ENCODE results near the gene ABCA5. TPM values are rescaled to one million over a fixed set of nuclear protein-coding genes. Genes with fewer than 3 reads are reported as not detected.

The ABCA5 gene
- total and polyA plus RNA-seq, 10 of the 15 experiments (the other 5 are each of a cell fraction or from before 2014, with no cell fraction given): 11.8 to 31.1 (median 18.1) TPM

DNA sequence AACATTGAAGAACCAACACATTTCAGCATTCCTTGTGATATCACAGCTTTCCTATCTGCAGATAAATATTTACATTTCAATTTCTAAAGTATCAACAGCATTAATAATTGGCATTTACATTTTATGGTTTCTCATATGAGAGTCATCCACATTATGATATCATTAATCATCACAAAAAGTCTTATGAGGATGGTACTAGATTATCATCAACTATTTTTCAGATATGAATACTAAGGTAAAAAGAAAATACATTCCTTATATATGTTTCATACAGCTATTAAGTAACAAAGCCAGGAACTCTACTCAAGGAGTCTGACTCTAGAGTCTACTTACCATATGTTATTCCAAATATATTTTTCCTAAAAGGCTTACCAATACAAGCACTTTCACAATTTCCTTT lies 40.7 kb downstream of the ABCA5 start:
- Histone ChIP-seq H3K9ac (ENCODE audit: control insufficient read depth, insufficient read depth, low read length) (no peak overlapping the region), H3K4me3 (no peak overlapping the region), H3K79me2 (ENCODE audit: control insufficient read depth, insufficient read depth, low read length) (no peaks in the 10 kb centered on the region), H3K27me3 (replicated peaks in 1 of 2; ENCODE audit: control insufficient read depth in 2 of 2, insufficient read depth in 2 of 2, low read length in 1 of 2) (no peaks in the 10 kb centered on the region), H3K4me1 (ENCODE audit: control insufficient read depth, insufficient read depth, low read length) (no peaks in the 10 kb centered on the region), H4K20me1 (ENCODE audit: control insufficient read depth, insufficient read depth) (no peaks in the 10 kb centered on the region), H3K36me3 (ENCODE audit: control insufficient read depth in 2 of 2, insufficient read depth in 2 of 2, low read length in 1 of 2) (peaks cover 0 to 9% of the 10 kb centered on the region in 2 experiments; a peak in 3 of 4 replicates), H3K9me3 (replicated peaks; ENCODE audit: control insufficient read depth, insufficient read depth, low read length) (no peaks in the 10 kb centered on the region), H2AFZ (ENCODE audit: control insufficient read depth, low read depth, low read length) (no peak overlapping the region), H3K27ac (ENCODE audit: control insufficient read depth, insufficient read depth) (no peak overlapping the region), H3K4me2 (ENCODE audit: control insufficient read depth, insufficient read depth) (no peak overlapping the region)
- DNase-seq (ENCODE audit: low read depth, low spot score): no peak
- no peak for ATAC-seq
- BruUV-seq (replicated peaks): no TSS peak
- SMC1A ChIA-PET (ENCODE audit: uncharacterized antibody, unreplicated experiment): no interaction called here
- CTCF ChIA-PET: no interaction called here
- in situ Hi-C loops (cut with MboI): no loop called here
- intact Hi-C loops (cut with micrococcal nuclease; ENCODE audit: unreplicated experiment): no loop called here
- no peak for FAIRE-seq
- RAD21 ChIA-PET (ENCODE audit: unreplicated experiment): no interaction called here
- POLR2A ChIA-PET: no interaction called here
- TF ChIP-seq, protein P1, sequence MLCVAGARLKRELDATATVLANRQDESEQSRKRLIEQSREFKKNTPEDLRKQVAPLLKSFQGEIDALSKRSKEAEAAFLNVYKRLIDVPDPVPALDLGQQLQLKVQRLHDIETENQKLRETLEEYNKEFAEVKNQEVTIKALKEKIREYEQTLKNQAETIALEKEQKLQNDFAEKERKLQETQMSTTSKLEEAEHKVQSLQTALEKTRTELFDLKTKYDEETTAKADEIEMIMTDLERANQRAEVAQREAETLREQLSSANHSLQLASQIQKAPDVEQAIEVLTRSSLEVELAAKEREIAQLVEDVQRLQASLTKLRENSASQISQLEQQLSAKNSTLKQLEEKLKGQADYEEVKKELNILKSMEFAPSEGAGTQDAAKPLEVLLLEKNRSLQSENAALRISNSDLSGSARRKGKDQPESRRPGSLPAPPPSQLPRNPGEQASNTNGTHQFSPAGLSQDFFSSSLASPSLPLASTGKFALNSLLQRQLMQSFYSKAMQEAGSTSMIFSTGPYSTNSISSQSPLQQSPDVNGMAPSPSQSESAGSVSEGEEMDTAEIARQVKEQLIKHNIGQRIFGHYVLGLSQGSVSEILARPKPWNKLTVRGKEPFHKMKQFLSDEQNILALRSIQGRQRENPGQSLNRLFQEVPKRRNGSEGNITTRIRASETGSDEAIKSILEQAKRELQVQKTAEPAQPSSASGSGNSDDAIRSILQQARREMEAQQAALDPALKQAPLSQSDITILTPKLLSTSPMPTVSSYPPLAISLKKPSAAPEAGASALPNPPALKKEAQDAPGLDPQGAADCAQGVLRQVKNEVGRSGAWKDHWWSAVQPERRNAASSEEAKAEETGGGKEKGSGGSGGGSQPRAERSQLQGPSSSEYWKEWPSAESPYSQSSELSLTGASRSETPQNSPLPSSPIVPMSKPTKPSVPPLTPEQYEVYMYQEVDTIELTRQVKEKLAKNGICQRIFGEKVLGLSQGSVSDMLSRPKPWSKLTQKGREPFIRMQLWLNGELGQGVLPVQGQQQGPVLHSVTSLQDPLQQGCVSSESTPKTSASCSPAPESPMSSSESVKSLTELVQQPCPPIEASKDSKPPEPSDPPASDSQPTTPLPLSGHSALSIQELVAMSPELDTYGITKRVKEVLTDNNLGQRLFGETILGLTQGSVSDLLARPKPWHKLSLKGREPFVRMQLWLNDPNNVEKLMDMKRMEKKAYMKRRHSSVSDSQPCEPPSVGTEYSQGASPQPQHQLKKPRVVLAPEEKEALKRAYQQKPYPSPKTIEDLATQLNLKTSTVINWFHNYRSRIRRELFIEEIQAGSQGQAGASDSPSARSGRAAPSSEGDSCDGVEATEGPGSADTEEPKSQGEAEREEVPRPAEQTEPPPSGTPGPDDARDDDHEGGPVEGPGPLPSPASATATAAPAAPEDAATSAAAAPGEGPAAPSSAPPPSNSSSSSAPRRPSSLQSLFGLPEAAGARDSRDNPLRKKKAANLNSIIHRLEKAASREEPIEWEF (IDR thresholded peaks at IDR 0.05; ENCODE audit: insufficient replicate concordance, low read depth, low read length): no peak
- TF ChIP-seq RFX5 (IDR thresholded peaks at IDR 0.05; ENCODE audit: low read depth, low read length) (no peak), TCF12 (IDR thresholded peaks at IDR 0.05; ENCODE audit: low read depth, low read length) (no peak), NFYA (IDR thresholded peaks at IDR 0.05; ENCODE audit: borderline replicate concordance, low read depth, low read length) (no peak), HCFC1 (IDR thresholded peaks at IDR 0.05; ENCODE audit: low read length) (no peak), JUND (IDR thresholded peaks at IDR 0.05; ENCODE audit: low read depth, low read length) (no peak), SUZ12 (IDR thresholded peaks at IDR 0.05; ENCODE audit: unreplicated experiment) (no peak), SIN3A (IDR thresholded peaks at IDR 0.05; ENCODE audit: low read depth, low read length) (no peak), ESRRA (IDR thresholded peaks at IDR 0.05; ENCODE audit: low read length) (no peak), JUNB (IDR thresholded peaks at IDR 0.05) (no peak), TCF7 (IDR thresholded peaks at IDR 0.05; ENCODE audit: borderline replicate concordance) (no peak)
- TF ChIP-seq, protein P2, sequence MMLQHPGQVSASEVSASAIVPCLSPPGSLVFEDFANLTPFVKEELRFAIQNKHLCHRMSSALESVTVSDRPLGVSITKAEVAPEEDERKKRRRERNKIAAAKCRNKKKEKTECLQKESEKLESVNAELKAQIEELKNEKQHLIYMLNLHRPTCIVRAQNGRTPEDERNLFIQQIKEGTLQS (IDR thresholded peaks at IDR 0.05; ENCODE audit: borderline replicate concordance, extremely low read depth, low read depth, low read length): no peak
- TF ChIP-seq, protein P3, sequence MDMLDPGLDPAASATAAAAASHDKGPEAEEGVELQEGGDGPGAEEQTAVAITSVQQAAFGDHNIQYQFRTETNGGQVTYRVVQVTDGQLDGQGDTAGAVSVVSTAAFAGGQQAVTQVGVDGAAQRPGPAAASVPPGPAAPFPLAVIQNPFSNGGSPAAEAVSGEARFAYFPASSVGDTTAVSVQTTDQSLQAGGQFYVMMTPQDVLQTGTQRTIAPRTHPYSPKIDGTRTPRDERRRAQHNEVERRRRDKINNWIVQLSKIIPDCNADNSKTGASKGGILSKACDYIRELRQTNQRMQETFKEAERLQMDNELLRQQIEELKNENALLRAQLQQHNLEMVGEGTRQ (IDR thresholded peaks at IDR 0.05; ENCODE audit: borderline replicate concordance, low read depth, low read length): no peak
- TF ChIP-seq, protein P4, sequence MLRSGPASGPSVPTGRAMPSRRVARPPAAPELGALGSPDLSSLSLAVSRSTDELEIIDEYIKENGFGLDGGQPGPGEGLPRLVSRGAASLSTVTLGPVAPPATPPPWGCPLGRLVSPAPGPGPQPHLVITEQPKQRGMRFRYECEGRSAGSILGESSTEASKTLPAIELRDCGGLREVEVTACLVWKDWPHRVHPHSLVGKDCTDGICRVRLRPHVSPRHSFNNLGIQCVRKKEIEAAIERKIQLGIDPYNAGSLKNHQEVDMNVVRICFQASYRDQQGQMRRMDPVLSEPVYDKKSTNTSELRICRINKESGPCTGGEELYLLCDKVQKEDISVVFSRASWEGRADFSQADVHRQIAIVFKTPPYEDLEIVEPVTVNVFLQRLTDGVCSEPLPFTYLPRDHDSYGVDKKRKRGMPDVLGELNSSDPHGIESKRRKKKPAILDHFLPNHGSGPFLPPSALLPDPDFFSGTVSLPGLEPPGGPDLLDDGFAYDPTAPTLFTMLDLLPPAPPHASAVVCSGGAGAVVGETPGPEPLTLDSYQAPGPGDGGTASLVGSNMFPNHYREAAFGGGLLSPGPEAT (IDR thresholded peaks at IDR 0.05; ENCODE audit: low read depth): no peak

All from GM12878 (cell line).